ENCODE measurements around the gene KTI12. TPM values are rescaled to one million over a fixed set of nuclear protein-coding genes. Genes with fewer than 3 reads are reported as not detected.

KTI12 gene, protein sequence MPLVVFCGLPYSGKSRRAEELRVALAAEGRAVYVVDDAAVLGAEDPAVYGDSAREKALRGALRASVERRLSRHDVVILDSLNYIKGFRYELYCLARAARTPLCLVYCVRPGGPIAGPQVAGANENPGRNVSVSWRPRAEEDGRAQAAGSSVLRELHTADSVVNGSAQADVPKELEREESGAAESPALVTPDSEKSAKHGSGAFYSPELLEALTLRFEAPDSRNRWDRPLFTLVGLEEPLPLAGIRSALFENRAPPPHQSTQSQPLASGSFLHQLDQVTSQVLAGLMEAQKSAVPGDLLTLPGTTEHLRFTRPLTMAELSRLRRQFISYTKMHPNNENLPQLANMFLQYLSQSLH
- 9.8 and 11.7 TPM in 2 replicates for total RNA-seq

GRCh38 chr1:52033190-52034049 lies at the start of gene KTI12:
Gene KTI12 (minus strand): TSS chr1:52033810. CDS start chr1:52033761, 49 bp downstream.

DNA sequence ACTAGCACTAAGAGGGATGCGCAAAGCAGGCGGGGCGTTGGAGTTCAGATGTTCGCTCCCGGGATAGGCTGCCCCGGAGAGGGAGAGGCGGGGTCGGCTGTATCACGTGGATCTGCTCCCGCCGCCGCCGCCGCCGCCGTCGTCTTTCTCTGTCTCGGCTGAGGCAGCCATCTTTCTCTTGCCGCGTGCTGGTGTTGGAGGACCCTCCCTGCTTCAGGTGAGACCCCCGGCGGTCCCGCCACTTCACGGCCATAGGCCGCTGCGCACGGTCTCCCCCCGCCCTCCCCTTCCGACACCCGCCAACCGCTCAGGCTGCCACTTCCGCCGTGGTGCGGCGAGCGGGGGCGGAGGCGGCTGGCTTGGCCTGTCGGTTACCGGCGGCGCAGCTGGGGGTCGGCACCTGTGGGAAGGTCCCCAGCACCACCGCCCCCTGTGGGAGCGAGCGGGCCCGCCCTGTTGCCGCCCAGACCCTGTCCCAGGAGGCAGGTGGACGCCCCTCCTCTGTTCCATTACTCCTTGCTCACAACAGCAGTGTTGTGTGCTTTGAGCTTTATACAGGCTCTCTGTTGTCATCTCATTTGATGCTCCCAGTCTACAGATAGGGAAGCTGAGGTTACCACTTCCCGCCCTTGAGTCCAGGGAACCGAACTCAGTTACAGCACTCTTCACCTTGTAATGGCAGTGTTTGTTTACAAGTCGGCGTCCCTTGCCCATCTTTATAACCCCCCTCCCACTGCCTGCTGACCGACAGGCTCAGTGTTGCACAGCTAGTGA lies 22.7 kb upstream of the KTI12 start, which contains the start of gene BTF3L4:
Gene BTF3L4 (plus strand): TSS at position 133 of the 774 bp plus-strand sequence. CDS start 3,553 bp downstream, outside the sequence.

DNA sequence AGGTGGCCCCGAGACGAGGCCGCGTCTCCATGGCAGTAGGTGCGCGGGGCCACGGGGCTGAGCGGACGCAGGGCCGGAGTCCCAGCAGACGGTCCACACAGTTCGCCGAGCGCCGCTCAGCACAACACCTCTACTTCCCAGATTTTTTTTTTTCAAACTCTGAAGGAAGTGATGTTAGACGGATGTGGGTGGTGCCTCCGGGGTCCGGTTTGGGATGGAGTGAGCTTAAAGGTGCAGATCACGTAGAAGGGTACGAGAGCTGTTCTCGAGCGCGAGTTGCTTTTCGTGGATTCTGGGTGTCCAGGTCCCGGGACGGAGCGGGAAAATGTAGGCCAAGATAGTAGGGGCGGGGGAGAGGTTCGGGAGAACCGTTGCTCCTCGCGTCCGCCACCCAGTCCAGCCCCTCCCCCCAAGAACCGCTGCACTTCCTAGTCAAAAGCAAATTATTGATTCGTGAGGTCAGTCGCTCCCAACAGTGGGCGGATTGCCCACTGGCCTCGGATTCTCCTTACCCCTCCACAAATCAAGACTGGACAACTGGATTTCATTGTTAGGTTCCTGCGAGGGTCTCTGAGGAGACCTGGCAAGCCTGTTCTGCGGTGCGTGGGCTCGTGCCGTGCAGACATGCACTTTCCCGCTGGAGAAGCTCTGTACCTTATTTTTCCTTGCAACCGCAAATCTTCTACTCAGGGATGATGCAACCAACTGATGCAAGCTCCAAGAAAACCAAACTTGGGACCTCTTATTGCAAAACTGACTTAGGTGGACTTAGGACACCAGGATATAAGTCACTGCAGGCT lies 21.7 kb upstream of the KTI12 start, which contains the start of gene TXNDC12:
Gene TXNDC12 (minus strand): TSS at position 126 of the 800 bp plus-strand sequence. CDS start 95 bp downstream, at position 31.

GRCh38 chr1:51990478-51990965 lies 43.1 kb downstream of the KTI12 start, which contains the start of gene RAB3B:
Gene RAB3B (minus strand): TSS chr1:51990700. CDS start chr1:51977117, 13,583 bp downstream.

Small RNA genes within 50 kb of the gene (small RNA-seq; reads per million reads assigned to genes)
- gene RN7SL290P = not detected

Other genes with a start within 250 kb of the KTI12 start
- 40.7 and 51.8 TPM in 2 replicates for gene NRDC, start 155.1 kb downstream of the KTI12 start, total RNA-seq
- gene RAB3B, start 43.1 kb downstream of the KTI12 start, total RNA-seq = 0.11 and 0.39 TPM in 2 replicates
- gene TXNDC12, start 21.4 kb upstream of the KTI12 start, total RNA-seq = 29.1 and 29.8 TPM in 2 replicates
- 36.9 and 46.0 TPM in 2 replicates for gene BTF3L4, start 22.5 kb upstream of the KTI12 start, total RNA-seq
- gene ZFYVE9, start 108.3 kb upstream of the KTI12 start, total RNA-seq = 29.6 and 30.6 TPM in 2 replicates

All from placental epithelial cell (primary cell).